AG08395 (cell line): ENCODE results near the gene MAG.

Experiments
- DNase-seq: peaks from one replicate; pipeline ENCODE4 v3.0.0; 2012; ENCODE audit warnings: mixed read lengths, low spot score

Gene MAG

DNA sequence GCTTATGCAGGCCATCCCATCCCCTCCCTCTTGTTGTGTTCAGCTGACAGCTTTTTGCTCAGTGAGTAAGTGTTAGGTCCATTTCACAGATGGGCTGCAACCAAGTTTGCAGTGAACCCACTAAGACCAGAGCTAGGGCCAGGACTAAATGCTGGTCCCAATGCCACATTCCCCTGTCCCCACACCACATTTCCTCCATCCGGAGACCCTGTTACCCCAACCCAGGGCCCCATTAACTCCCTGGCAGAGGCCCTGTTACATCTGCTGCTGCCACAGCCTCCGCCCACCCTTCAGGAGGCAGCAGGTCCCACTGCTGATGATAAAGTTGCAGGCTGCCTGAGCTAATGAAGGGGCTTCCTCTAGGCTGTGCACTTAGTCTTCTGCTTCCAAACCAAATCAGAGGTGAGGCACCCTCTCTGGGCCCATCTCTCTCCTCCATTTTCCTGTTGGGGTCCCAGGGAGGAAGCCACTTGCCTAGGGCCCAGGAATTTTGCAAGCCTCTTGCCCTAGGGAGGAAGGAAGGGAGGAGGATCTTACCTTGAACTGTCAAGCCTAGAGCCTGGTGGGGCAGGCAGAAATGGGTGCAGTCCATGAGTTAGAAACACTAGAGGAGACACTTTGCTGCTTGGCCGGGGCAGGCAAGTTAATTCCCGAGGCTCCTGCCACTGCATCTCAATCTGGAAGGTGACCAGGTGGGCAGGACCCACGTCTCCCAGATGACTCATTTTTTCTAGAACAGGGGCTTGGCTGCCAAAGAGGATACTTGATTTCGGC, 26.6 kb upstream of the MAG start:
- DNase-seq, result no peak

- DNase-seq, result no peak
Measured at GRCh38 chr19:35265900-35266519, 26.0 kb upstream of the MAG start.

DNA sequence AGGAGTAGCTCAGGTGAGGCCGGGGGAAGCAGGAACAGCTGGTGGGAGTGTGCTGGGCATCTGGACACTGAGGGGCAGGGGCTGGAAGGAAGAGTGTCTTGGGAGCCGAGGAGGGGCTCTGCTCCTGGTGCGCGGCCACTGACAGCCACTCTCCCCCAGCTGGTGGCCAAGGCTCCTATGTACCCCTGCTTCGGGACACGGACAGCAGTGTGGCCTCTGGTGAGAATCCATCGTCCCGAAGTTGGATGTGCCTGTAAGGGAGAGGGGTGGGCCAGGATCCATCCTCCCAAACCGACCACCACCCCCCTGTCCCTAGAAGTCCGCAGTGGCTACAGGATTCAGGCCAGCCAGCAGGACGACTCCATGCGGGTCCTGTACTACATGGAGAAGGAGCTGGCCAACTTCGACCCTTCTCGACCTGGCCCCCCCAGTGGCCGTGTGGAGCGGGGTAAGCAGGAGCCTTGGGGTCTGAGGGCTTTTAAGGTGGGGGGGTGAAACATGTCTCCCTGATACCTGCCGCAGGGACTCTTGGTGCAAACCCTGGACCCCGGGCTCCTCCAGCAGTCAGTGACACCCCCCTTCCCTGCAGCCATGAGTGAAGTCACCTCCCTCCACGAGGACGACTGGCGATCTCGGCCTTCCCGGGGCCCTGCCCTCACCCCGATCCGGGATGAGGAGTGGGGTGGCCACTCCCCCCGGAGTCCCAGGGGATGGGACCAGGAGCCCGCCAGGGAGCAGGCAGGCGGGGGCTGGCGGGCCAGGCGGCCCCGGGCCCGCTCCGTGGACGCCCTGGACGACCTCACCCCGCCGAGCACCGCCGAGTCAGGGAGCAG, 25.2 kb upstream of the MAG start:
- peak; percentile 44 for DNase-seq

GRCh38 chr19:35267353-35267817, 24.6 kb upstream of the MAG start:
- peak; percentile 31 for DNase-seq

DNA sequence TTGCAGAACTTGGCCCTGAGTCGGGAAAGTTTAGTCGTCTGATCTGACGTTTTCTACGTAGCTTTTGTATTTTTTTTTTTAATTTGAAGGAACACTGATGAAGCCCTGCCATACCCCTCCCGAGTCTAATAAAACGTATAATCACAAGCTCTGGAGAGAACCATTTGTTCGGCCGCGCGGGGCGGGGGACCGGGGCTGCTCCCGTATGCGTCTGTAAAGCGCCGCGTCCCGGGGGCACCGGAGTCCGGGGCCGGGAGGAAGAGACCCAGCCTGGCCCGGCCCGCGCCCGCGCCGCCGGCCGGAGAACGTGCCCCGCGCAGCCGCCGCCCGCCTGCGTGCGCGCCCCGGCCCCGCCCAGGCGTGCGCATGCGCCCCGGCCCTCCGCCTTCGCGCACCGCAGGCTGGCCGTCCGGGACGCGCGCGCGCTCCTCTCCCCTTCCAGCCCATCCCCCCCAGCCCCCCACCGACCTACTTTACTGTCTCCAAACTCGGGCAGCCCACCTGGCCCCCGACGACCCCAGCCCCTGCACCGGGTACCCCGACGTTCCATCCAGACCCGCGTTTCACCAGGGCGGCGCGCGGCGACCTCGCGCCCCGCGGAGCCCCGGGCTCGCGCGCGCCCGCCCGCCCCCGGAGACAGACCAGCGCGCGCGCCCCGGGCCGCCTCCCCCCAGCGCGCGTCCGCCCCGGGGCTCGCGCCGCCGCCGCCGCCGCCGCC, 24.0 kb upstream of the MAG start:
- peak; percentile 100 for DNase-seq

DNA sequence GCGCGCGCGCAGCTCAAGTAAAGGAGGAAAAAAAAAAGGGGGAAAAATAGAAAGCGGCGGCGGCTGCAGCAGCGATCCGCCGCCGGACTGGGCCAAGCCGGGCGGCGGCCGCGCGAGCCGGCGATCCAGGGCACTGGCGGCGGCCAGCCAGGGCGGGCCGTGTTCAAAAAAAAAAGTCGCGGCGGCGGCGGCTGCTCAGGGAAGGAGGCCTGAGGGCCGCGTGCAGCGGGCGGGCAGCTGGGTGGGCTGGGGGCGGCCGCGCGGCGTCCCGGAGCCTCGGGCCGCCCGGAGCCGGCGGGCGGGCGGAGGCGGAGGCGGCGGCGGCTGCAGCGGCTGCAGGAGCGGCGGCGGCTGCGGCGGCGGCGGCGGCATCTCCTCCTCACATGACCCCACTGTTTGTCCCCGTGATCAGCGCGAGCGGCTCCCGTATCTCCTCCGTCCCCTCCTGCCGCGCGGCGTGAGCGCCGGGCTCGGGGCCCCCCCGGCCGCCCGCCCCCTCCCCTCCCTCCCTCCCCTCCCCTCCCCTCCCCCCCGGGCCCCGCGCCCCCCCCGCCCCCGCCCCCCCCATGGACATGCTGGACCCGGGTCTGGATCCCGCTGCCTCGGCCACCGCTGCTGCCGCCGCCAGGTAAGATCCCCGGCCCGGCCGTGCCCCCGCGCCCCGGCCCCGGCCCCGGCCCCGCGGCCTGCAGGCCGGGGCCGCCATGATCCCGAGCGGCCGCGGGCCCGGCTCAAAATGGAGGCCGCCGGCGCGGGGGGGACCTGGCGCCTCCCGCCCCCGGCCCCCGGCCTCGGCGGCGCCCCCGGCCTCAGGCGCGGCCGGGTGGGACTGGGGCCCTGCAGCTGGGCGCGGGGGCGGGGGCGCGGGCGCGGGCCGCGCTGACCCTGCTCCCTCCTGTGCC, 23.2 kb upstream of the MAG start, which contains the start of gene USF2:
USF2 (plus strand) TSS at position 427 of the 902 bp plus-strand sequence; CDS start at position 567, 140 bp downstream.
- DNase-seq, result peak; percentile 71

- peak; percentile 72 for DNase-seq
Measured at GRCh38 chr19:35269438-35270117, 22.4 kb upstream of the MAG start.

DNA sequence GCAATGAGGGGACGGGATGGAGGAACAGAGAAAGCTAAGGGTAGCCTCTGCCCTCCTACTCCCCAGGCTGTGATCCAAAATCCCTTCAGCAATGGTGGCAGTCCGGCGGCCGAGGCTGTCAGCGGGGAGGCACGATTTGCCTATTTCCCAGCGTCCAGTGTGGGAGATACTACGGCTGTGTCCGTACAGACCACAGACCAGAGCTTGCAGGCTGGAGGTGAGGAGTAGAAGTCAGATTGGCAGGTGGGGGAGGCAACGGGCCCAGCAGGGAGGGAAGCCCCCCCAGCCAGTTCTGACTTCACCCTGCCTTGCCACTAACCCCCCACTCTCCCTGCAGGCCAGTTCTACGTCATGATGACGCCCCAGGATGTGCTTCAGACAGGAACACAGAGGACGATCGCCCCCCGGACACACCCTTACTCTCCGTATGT, 21.6 kb upstream of the MAG start:
- no peak for DNase-seq

DNA sequence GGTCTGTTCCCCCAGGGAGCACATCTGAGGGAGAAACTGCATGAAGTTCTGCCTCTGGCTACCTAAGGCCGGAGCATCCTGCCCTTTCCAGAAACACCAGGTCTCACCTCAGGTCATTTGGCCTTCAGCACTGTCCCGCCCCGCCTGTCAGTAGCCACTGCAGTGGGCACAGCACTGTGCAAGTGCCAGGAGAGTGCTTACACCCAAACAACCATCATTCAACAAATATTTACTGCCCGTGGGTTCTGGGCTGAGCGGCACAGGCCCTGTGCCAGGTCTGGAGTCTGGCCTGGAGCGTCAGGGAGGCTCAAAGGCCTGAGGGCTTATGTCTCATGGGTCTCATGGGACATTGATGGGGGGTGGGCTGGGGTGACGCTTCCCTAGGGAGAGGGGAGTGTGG, 20.4 kb upstream of the MAG start:
- DNase-seq, result no peak

GRCh38 chr19:35272122-35272719, 19.7 kb upstream of the MAG start:
- DNase-seq, result no peak

DNA sequence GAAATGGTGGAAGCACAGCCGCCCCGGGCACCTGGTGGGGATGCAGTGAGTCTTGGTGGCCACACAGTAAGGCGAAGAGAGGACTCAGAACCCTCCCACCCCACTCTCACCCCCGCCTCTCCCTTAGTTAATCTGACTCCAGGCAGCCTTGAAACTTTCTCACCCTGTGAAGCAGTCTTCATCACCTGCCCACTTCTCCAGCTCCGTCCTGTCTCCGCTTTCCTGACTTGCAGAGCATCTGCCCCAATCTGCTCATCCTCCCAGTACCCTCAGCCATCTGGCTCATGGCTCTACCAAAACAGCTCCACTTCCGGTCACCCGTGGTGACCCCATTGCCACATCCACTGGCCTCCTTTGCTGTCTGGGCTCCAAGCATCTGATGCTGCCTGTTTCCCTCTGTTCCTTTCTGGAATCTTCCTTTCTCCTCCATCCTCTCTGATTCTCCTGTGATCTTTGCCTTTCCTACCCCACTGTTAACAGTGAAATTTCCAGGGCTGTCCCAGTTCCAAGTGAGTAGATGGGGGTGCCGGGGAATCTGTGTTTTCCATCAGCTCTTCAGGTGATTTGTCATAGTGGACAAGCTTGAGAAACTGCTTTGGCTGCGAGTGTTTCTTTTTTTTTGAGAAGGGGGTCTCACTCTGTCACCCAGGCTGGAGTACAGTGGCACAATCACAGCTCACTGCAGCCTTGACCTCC, 18.9 kb upstream of the MAG start:
- no peak for DNase-seq

DNA sequence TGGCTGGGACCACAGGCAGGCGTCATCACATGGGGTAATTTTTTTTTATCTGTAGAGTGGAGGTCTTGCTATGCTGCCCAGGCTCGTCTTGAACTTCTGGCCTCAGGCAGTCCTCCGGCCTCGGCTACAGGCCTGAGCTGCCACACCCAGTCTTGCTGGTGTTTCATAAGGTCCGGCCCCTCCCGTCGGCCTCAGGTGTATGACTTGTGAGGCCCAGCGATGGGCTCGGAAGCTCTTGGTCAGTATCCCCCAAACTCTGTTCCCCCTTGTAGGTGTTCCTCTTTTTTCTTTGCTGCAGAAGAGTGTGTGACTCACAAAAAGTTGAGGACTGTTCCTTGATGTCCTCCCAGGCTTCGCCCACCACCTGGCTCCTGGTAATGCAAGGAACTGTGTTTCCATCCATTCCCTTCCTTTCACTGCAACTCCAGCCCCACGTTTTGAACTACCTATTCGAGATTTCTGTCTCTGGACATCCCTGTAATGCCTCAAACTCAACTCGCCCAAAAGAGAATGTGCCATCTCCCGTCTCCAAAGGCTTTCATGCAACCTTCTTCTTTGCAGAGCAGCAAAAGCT, 18.2 kb upstream of the MAG start:
- no peak for DNase-seq

- no peak for DNase-seq
Measured at GRCh38 chr19:35274323-35274722, 17.6 kb upstream of the MAG start.

- no peak for DNase-seq
Measured at GRCh38 chr19:35276706-35277281, 15.2 kb upstream of the MAG start.

- no peak for DNase-seq
Measured at GRCh38 chr19:35278578-35279284, 13.2 kb upstream of the MAG start.

- no peak for DNase-seq
Measured at GRCh38 chr19:35279374-35279773, 12.6 kb upstream of the MAG start.

DNA sequence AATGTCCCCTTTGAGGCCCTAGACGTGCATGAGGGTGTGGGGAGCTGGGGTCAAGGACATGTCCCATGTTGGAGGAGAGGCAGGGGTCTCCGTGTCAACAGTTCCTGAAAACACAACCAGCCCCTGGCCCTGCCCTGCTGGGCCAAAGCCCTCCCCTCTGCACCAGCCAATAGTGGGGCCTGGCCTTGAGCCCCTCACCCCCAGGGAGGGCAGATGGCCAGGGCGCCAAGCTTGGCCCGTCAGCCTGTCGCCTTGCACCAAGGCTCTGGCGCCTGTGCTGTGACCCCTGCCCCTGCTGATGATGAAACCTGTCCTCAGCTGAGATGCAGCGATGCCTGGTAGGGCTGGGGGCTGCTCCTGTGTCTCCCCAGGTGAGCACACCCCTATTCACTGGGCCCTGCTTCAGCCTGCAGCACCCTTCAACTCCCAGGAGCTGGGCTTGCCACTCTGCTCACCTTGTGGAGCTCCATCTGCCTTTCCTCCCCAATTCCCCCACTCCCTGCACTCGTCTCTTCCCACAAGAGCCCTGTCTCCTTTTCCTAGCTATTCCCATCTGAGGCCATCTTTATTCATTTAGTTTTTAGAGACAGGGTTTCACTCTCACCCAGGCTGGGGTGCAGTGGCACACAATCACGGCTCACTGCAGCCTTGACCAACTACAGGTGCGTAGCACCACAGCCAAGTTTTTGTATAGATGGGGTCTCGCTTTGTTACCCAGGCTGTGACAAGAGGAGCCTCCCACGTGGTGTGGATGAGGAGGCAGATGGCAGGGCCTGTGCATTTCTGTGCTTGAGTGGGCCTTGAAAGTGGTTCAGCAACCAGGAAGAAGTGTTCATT, 11.8 kb upstream of the MAG start:
- DNase-seq, result no peak
